Ishikawa (cell line): Measurements from ENCODE around the gene RER1.
A peak's percentile ranks its signal among the peaks of the same experiment; 100 is the strongest.

Source experiments
- CEBPB ChIP-seq: IDR thresholded peaks from 2 replicates; pipeline ENCODE4 v1.6.1; 2012
- CREB1 ChIP-seq: IDR thresholded peaks from 2 replicates; pipeline ENCODE4 v1.6.1; 2012; ENCODE audit warnings: low read depth
- EGR1 ChIP-seq: IDR thresholded peaks from 2 replicates; pipeline ENCODE4 v1.6.1; 2012
- EP300 ChIP-seq: IDR thresholded peaks from 2 replicates; pipeline ENCODE4 v1.6.1; 2012; ENCODE audit warnings: borderline replicate concordance
- FOXM1 ChIP-seq: IDR thresholded peaks from 2 replicates; pipeline ENCODE4 v1.6.1; 2012; ENCODE audit warnings: low read depth, borderline replicate concordance
- NFIC ChIP-seq: IDR thresholded peaks from 2 replicates; pipeline ENCODE4 v1.6.1; 2012
- RAD21 ChIP-seq: IDR thresholded peaks from 2 replicates; pipeline ENCODE4 v1.6.1; 2012; ENCODE audit warnings: low read depth
- TAF1 ChIP-seq: IDR thresholded peaks from 2 replicates; pipeline ENCODE4 v1.6.1; 2012; ENCODE audit warnings: low read depth, mild to moderate bottlenecking
- TCF12 ChIP-seq: IDR thresholded peaks from 2 replicates; pipeline ENCODE4 v1.6.1; 2012; ENCODE audit warnings: low read depth
- TEAD4 ChIP-seq: IDR thresholded peaks from 2 replicates; pipeline ENCODE4 v1.6.1; 2012
- YY1 ChIP-seq: IDR thresholded peaks from 2 replicates; pipeline ENCODE4 v1.6.1; 2012; ENCODE audit warnings: low read depth
- ZBTB7A ChIP-seq: IDR thresholded peaks from 2 replicates; pipeline ENCODE4 v1.6.1; 2012; ENCODE audit warnings: low read depth
- TF ChIP-seq, protein P1 (sequence below): IDR thresholded peaks from 2 replicates; pipeline ENCODE4 v1.6.1; 2012
- TF ChIP-seq, protein P2 (sequence below): IDR thresholded peaks from 2 replicates; pipeline ENCODE4 v1.6.1; 2012; ENCODE audit warnings: low read depth, mild to moderate bottlenecking
- TF ChIP-seq, protein P3 (sequence below): IDR thresholded peaks from 2 replicates; pipeline ENCODE4 v1.6.1; 2012

Gene RER1

DNA sequence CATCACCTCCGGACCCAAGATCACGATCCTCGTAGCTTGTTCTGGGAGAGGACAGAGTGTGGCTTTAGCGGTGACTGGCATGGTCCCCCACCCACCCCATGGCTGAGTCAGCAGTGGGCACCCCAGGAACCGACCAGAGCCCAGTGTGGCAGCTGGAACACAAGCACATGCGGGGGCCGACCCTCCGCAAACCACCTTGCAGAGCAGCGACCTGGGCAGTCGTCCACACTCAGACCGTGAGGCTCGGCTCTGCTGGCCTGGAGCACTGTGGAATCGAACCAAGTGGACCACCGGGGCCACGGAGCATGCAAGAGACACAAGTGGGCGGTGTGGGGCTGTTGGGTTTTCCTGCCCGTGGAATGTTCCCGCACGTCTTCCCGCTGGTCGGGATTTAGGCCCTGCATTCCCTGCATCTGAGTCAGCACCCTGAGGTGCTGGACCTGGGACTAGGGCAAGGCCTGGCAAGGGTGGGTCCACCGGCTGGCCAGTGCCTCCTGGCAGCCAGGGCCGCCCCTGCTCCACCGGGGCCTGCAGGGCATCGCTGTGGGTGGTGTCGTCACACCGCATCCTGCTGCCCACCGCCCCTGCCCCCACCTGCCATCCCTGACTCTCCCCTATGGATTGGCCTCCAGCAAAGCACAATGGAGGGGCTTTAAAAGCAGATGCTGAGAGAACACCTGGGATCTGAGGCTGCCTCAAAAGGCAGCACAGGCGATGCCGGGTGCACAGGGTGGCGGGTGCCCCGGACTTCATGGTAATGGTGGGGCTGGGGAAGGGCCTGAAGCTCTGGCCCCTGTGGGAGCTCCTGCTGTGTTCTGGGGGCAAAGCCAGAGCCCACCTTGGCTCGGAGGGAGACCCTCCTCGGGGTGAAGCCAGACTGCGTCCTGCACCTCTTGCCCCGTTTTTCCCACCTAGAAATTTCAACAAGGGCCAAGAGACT is 18.8 kb upstream of the RER1 start:
- TF ChIP-seq, protein P1, sequence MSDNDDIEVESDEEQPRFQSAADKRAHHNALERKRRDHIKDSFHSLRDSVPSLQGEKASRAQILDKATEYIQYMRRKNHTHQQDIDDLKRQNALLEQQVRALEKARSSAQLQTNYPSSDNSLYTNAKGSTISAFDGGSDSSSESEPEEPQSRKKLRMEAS: no peak
- TF ChIP-seq CREB1: no peak
- TF ChIP-seq EP300: peak; percentile 26; the same call in 1 of the 2 replicates
- TF ChIP-seq TEAD4: peak; percentile 67
- no peak for TF ChIP-seq YY1

DNA sequence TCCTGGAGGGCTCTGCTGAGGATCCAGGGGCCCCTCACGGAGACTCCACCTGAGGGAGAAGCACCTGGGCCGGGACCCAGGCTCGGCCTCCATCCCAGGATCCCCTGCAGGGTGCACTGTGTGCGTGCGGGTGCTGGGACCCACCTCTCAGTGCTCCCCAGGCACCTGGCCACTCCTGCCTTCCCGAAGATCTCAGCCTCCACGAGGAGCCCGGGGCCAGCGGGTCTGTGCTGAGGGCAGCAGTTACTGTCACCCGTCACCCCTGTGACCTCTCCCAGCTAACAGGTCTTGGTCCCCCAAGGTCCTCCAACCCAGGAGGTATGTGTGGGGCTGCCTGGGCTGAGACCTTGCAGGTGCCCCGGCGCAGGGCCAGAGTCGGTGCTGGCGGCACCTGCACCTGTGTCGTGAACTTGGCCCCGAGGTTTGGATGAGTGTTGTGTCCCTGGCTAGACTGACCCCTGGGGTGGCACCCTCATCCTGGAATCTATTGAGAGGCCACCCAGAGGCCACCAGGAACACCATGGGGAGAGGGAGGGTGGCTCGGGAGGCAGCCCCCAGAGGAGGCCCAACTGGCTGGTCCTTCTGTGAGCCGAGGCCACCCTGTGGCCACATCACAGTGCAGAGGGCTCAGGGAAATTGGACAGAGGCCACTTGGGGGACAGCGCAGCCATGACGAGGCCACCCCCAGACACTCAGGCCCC is 17.9 kb upstream of the RER1 start:
- peak; percentile 29; the same call in 1 of the 2 replicates for TF ChIP-seq RAD21
- no peak for TF ChIP-seq TAF1

DNA sequence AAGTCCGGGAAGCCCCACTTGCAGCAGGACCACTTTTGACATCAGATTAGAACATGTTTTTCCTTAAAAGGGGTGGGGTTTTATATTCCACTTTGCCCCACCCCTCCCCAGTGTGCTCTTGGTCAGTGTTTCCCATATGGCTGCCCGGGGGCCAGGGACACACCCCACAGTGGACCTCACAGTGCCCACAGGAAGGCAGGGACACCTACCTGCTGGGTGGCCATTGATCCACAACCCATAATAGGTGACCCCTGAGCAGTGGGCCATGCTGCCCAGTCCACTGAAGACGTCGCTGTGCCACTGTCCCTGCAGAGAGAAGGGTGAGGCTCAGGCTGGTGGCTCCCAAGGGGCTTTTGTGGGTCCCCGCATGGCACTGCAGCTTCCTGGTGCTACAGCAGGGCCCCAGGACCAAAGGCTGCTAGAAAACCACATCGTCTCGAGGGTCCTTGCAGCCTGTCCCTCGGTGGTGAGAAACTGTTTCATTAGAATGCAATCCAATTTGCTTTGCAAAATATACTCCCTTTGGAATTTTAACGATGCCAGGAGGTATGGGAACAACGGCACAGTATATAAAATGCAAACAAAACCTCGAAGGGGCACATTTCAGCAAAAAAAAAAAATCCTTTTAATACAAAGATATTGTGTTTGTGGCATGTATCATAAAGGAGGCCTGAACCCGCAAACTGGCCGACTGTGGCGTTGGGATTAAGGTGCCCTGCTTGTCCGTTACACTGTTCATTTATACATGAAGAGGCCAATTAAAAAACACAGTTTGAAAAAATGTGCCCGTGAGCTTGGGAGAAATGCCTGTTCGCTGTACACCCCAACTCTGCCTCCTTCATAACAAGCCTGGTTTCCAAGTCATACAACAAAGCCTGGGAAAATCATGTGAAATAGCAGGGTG is 17.1 kb upstream of the RER1 start:
- TF ChIP-seq, protein P2, sequence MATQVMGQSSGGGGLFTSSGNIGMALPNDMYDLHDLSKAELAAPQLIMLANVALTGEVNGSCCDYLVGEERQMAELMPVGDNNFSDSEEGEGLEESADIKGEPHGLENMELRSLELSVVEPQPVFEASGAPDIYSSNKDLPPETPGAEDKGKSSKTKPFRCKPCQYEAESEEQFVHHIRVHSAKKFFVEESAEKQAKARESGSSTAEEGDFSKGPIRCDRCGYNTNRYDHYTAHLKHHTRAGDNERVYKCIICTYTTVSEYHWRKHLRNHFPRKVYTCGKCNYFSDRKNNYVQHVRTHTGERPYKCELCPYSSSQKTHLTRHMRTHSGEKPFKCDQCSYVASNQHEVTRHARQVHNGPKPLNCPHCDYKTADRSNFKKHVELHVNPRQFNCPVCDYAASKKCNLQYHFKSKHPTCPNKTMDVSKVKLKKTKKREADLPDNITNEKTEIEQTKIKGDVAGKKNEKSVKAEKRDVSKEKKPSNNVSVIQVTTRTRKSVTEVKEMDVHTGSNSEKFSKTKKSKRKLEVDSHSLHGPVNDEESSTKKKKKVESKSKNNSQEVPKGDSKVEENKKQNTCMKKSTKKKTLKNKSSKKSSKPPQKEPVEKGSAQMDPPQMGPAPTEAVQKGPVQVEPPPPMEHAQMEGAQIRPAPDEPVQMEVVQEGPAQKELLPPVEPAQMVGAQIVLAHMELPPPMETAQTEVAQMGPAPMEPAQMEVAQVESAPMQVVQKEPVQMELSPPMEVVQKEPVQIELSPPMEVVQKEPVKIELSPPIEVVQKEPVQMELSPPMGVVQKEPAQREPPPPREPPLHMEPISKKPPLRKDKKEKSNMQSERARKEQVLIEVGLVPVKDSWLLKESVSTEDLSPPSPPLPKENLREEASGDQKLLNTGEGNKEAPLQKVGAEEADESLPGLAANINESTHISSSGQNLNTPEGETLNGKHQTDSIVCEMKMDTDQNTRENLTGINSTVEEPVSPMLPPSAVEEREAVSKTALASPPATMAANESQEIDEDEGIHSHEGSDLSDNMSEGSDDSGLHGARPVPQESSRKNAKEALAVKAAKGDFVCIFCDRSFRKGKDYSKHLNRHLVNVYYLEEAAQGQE: no peak
- TF ChIP-seq EP300: no peak

DNA sequence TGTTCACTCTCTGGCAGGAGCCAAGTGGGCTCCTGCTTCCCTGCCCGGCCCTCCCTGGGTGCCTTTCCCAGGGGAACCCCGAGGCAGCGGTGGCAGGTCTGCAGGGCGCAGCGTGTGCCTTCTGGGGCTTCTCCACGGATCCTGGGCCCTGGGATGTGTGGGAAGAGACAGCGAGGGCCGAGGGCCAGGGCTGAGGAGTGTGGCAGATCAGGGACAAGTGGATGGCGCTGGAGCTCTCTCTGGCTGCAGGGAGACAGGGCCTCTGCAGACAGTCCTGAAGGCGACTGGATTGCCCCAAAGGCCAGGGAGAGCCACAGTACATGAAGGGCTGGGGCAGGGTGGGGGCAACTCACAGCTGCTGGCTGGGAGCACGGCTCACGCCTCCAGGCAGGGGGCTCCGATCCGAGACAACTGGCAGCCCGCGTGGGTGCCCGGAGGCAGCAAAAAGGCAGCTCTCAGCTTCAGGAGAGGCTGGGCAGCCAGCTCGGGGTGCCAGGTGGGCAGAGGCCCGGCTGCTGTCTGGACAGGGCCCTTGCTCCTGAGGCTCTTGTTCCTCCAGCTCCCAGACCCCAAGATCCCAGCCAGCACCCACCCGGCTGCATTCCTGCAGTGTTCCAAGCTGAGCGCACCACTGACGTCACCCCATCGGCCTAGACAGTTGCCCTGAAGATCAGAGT is 16.3 kb upstream of the RER1 start:
- TF ChIP-seq YY1 (no peak), TAF1 (no peak)

DNA sequence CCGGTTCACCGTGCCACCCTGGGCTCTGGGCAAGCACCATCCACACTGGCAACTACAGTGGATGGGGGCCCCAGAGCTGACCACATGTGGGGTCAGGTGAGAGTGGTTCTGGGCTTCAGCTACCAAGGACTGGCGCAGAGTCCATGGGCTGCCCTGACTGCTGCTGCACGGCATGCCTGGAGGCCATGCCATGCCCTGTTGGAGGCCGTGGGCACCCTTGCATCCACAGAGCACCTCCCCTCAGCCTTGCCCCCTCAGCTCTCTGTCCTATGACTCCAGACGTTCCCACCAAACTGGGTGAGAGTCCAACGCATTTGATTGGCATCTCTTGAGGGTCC is 15.7 kb upstream of the RER1 start:
- no peak for TF ChIP-seq TEAD4
- TF ChIP-seq, protein P2: no peak
- TF ChIP-seq, protein P3, sequence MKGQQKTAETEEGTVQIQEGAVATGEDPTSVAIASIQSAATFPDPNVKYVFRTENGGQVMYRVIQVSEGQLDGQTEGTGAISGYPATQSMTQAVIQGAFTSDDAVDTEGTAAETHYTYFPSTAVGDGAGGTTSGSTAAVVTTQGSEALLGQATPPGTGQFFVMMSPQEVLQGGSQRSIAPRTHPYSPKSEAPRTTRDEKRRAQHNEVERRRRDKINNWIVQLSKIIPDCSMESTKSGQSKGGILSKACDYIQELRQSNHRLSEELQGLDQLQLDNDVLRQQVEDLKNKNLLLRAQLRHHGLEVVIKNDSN: no peak
- no peak for TF ChIP-seq NFIC
- TF ChIP-seq EP300: no peak
- no peak for TF ChIP-seq YY1
- no peak for TF ChIP-seq EGR1
- no peak for TF ChIP-seq TAF1
- TF ChIP-seq CREB1: no peak
- no peak for TF ChIP-seq FOXM1
- TF ChIP-seq, protein P1: no peak
- TF ChIP-seq RAD21: no peak
- TF ChIP-seq TCF12: no peak
- no peak for TF ChIP-seq CEBPB
- no peak for TF ChIP-seq ZBTB7A

DNA sequence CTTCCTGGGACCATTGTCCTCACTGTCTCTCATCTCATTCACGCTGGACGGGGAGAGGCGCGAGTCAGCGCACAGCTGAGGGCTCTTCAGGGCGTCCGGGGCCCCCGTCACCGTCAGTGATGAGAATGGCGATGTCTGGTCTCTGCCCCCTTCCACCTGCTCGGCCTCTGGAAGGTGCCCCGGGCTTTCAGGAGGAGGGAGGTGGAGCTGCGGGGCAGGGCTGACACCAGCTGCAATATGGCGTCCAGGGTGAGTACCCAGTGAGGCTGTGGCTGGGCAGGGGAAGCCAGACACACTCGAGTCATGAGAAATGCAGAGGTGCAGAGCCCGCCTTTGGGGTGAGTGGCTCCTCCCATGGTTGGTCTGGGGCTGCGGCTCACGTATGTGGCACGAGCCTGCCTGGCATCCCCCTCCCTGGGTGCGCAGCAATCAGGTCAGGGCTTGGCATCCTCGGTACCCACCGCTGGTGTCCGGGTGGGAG is 15.3 kb upstream of the RER1 start:
- no peak for TF ChIP-seq FOXM1
- TF ChIP-seq TEAD4: no peak
- no peak for TF ChIP-seq RAD21
- TF ChIP-seq, protein P2: no peak
- no peak for TF ChIP-seq EGR1
- TF ChIP-seq, protein P1: no peak
